H1 (cell line): ENCODE measurements around the gene DPF3. TPM values are rescaled to one million over a fixed set of nuclear protein-coding genes. Genes with fewer than 3 reads are reported as not detected.

Experiments used
- CTCF ChIA-PET: fragments of 300-600 bp; sonication (Branson Sonifier 250); formaldehyde crosslinking; loops from one replicate; lab custom pipeline; 2021; ENCODE audit not compliant: partially characterized antibody; lab: Charles Lee
- POLR2A ChIA-PET: fragments of 300-600 bp; sonication (Branson Sonifier 250); formaldehyde crosslinking; loops from one replicate; lab custom pipeline; 2021; ENCODE audit warnings: inconsistent platforms; ENCODE audit not compliant: partially characterized antibody; lab: Charles Lee
- DNase-seq, 2 experiments: peaks; one replicate each; pipeline versions ENCODE4 v3.0.0 to v3.0.0-alpha.2; 2010 to 2022; ENCODE audit warnings: low spot score in 2 of 2, low read depth in 1 of 2, mixed read lengths in 1 of 2
- FAIRE-seq: peaks from 2 replicates; lab custom pipeline; 2011; peaks lifted over from hg19 to GRCh38; lab: Jason Lieb, UNC
- H2AFZ ChIP-seq: 2 replicates; pipeline ENCODE4 v1.8.1; 2012; ENCODE audit warnings: low read length, inconsistent platforms
- H2AK5ac ChIP-seq: 2 replicates; pipeline ENCODE4 v1.6.1; 2013; ENCODE audit warnings: low read depth, low read length
- H2BK120ac ChIP-seq: replicated peaks from 2 replicates; pipeline ENCODE3; 2013; ENCODE audit warnings: low read depth, low read length, inconsistent platforms
- H2BK12ac ChIP-seq: 2 replicates; pipeline ENCODE4 v1.6.1; 2013; ENCODE audit warnings: low read depth, low read length
- H2BK15ac ChIP-seq: 2 replicates; pipeline ENCODE4 v1.6.1; 2013; ENCODE audit warnings: low read length
- H2BK20ac ChIP-seq: 2 replicates; pipeline ENCODE4 v1.6.1; 2013; ENCODE audit warnings: low read length
- H2BK5ac ChIP-seq: 2 replicates; pipeline ENCODE4 v1.6.1; 2013; ENCODE audit warnings: low read depth, low read length
- H3K14ac ChIP-seq: 2 replicates; pipeline ENCODE4 v1.6.1; 2013; ENCODE audit warnings: inconsistent platforms; ENCODE audit not compliant: insufficient read length
- H3K18ac ChIP-seq: 2 replicates; pipeline ENCODE4 v1.6.1; 2013; ENCODE audit warnings: low read length; ENCODE audit errors: extremely low read depth
- H3K23ac ChIP-seq: 2 replicates; pipeline ENCODE4 v1.6.1; 2013; ENCODE audit warnings: inconsistent platforms; ENCODE audit not compliant: insufficient read length
- H3K23me2 ChIP-seq: 2 replicates; pipeline ENCODE4 v1.6.1; 2013; ENCODE audit warnings: low read depth, low read length
- H3K27ac ChIP-seq: 2 replicates; pipeline ENCODE4 v1.6.1; 2011; ENCODE audit warnings: low read depth, low read length, inconsistent platforms
- H3K27me3 ChIP-seq, 4 experiments: replicated peaks in 1 of 4; 1 replicate in 1 of 4; 2 replicates in 3 of 4; pipeline versions ENCODE4 v1.6.1 to v1.8.1; 2011 to 2013; ENCODE audit warnings: low read length in 3 of 4, mild to moderate bottlenecking in 3 of 4, inconsistent platforms in 2 of 4, mixed read lengths in 2 of 4, moderate library complexity in 1 of 4; ENCODE audit not compliant: control insufficient read depth in 3 of 4, insufficient read depth in 3 of 4; ENCODE audit errors: extremely low read depth in 1 of 4
- H3K36me3 ChIP-seq, 4 experiments: 2 replicates each; pipeline versions ENCODE4 v1.6.1 to v1.8.1; 2011 to 2013; ENCODE audit warnings: mild to moderate bottlenecking in 4 of 4, low read length in 3 of 4, moderate library complexity in 2 of 4, control low read depth in 1 of 4, inconsistent platforms in 1 of 4; ENCODE audit not compliant: insufficient read depth in 4 of 4, control insufficient read depth in 2 of 4
- H3K4ac ChIP-seq: replicated peaks from 2 replicates; pipeline ENCODE3; 2013; ENCODE audit warnings: low read length, low read depth, mixed read lengths, inconsistent platforms; ENCODE audit not compliant: insufficient read length
- H3K4me1 ChIP-seq, 4 experiments: replicated peaks in 1 of 4; 1 replicate in 1 of 4; 2 replicates in 3 of 4; pipeline versions ENCODE4 v1.6.1 to v1.8.1; 2011 to 2013; ENCODE audit warnings: low read length in 3 of 4, inconsistent platforms in 2 of 4, mixed read lengths in 1 of 4; ENCODE audit not compliant: insufficient read depth in 4 of 4, control insufficient read depth in 3 of 4
- H3K4me2 ChIP-seq, 2 experiments: 2 replicates each; pipeline versions ENCODE4 v1.6.1 to v1.8.1; 2011 to 2013; ENCODE audit warnings: low read depth in 2 of 2, low read length in 2 of 2, control low read depth in 1 of 2, inconsistent platforms in 1 of 2, mild to moderate bottlenecking in 1 of 2; ENCODE audit not compliant: insufficient read depth in 1 of 2
- H3K4me3 ChIP-seq, 4 experiments: fragments of 200-600, 300-600 bp in 1 of 4; sonication (generic), shearing (Covaris generic), sonication (Bioruptor Twin) in 1 of 4; 2 replicates each; pipeline versions ENCODE4 v1.5.1 to v1.8.1; 2011 to 2016; ENCODE audit warnings: low read length in 4 of 4, low read depth in 3 of 4, control low read depth in 2 of 4, inconsistent platforms in 2 of 4, mild to moderate bottlenecking in 2 of 4, mixed read lengths in 1 of 4, moderate library complexity in 1 of 4; ENCODE audit not compliant: insufficient read depth in 2 of 4; ENCODE audit errors: extremely low read depth in 1 of 4
- H3K56ac ChIP-seq: replicated peaks from 2 replicates; pipeline ENCODE3; 2013; ENCODE audit warnings: low read depth, mild to moderate bottlenecking, mixed read lengths, low read length, inconsistent platforms; ENCODE audit not compliant: insufficient read length
- H3K79me1 ChIP-seq: 2 replicates; pipeline ENCODE4 v1.6.1; 2013; ENCODE audit warnings: low read depth, low read length, control low read depth
- H3K79me2 ChIP-seq, 2 experiments: 2 replicates each; pipeline versions ENCODE4 v1.6.1 to v1.8.1; 2012 to 2013; ENCODE audit warnings: low read length in 2 of 2, mild to moderate bottlenecking in 2 of 2, inconsistent platforms in 1 of 2; ENCODE audit not compliant: insufficient read depth in 2 of 2, control insufficient read depth in 1 of 2
- H3K9ac ChIP-seq, 4 experiments: replicated peaks in 1 of 4; 1 replicate in 1 of 4; 2 replicates in 3 of 4; pipeline versions ENCODE4 v1.6.1 to v1.8.1; 2011 to 2013; ENCODE audit warnings: low read depth in 3 of 4, low read length in 3 of 4, control low read depth in 2 of 4, mild to moderate bottlenecking in 2 of 4, moderate library complexity in 2 of 4, inconsistent platforms in 1 of 4; ENCODE audit errors: extremely low read depth in 1 of 4
- H3K9me3 ChIP-seq, 2 experiments: 2 replicates each; pipeline versions ENCODE4 v1.6.1 to v1.8.1; 2012 to 2013; ENCODE audit warnings: mild to moderate bottlenecking in 2 of 2, moderate library complexity in 2 of 2, control low read depth in 1 of 2, inconsistent platforms in 1 of 2, low read depth in 1 of 2, low read length in 1 of 2, mixed read lengths in 1 of 2; ENCODE audit not compliant: insufficient read depth in 2 of 2
- H4K20me1 ChIP-seq, 2 experiments: replicated peaks in 1 of 2; 2 replicates each; pipeline versions ENCODE3 to v1.8.1; 2011 to 2013; ENCODE audit warnings: inconsistent platforms in 2 of 2, low read length in 2 of 2, mild to moderate bottlenecking in 1 of 2; ENCODE audit not compliant: insufficient read depth in 2 of 2, control insufficient read depth in 1 of 2
- H4K5ac ChIP-seq: 2 replicates; pipeline ENCODE4 v1.6.1; 2013; ENCODE audit warnings: low read length, low read depth, mixed read lengths, inconsistent platforms; ENCODE audit not compliant: insufficient read length
- H4K8ac ChIP-seq: 2 replicates; pipeline ENCODE4 v1.8.0; 2013; ENCODE audit warnings: mild to moderate bottlenecking, moderate library complexity, low read length, inconsistent platforms; ENCODE audit not compliant: insufficient read depth; ENCODE audit errors: extremely low read depth
- H4K91ac ChIP-seq: replicated peaks from 2 replicates; pipeline ENCODE3; 2013; ENCODE audit warnings: low read length, mixed read lengths, inconsistent platforms; ENCODE audit not compliant: insufficient read length
- CEBPB ChIP-seq: IDR thresholded peaks from 2 replicates; pipeline ENCODE4 v1.6.1; 2012; ENCODE audit warnings: low read depth, low read length
- HDAC2 ChIP-seq, 2 experiments: fragments of 300-600 bp in 1 of 2; sonication (generic) in 1 of 2; IDR thresholded peaks; 2 replicates each; pipeline ENCODE4 v1.6.1; 2011 to 2012; ENCODE audit warnings: low read depth in 2 of 2, low read length in 2 of 2, mild to moderate bottlenecking in 2 of 2, moderate library complexity in 2 of 2, borderline replicate concordance in 1 of 2, inconsistent platforms in 1 of 2
- RFX5 ChIP-seq: IDR thresholded peaks from 2 replicates; pipeline ENCODE4 v1.6.1; 2011; ENCODE audit warnings: low read depth, low read length, improper control_type of control experiment, borderline replicate concordance
- RXRA ChIP-seq: IDR thresholded peaks from 2 replicates; pipeline ENCODE4 v1.6.1; 2011; ENCODE audit warnings: low read depth, mild to moderate bottlenecking, low read length, moderate library complexity; ENCODE audit not compliant: insufficient read depth
- SAP30 ChIP-seq: fragments of 300-600 bp; sonication (generic); IDR thresholded peaks from 2 replicates; pipeline ENCODE4 v1.7.1; 2012; ENCODE audit warnings: low read length, moderate library complexity, mild to moderate bottlenecking, inconsistent platforms; ENCODE audit not compliant: insufficient read depth, insufficient replicate concordance
- TCF12 ChIP-seq: IDR thresholded peaks from 2 replicates; pipeline ENCODE4 v1.6.1; 2011; ENCODE audit warnings: low read depth, mild to moderate bottlenecking, low read length
- TEAD4 ChIP-seq: IDR thresholded peaks from 2 replicates; pipeline ENCODE4 v1.6.1; 2012; ENCODE audit warnings: low read depth, low read length, inconsistent platforms, mixed read lengths
- WGBS, 2 experiments: shearing (Covaris generic) in 1 of 2; methylation state at CpG; one replicate each; pipeline versions ENCODE4 v1.1.6 to v1.1.7; 2013 to 2015; ENCODE audit warnings: low lambda C conversion rate in 2 of 2, mixed read lengths in 2 of 2, inconsistent platforms in 1 of 2, low coverage in 1 of 2, missing lambda C conversion rate in 1 of 2; ENCODE audit not compliant: insufficient replicate concordance in 2 of 2, insufficient coverage in 1 of 2, insufficient read length in 1 of 2; ENCODE audit errors: extremely low coverage in 1 of 2, missing lambda C conversion rate in 1 of 2; 5-methylcytosine and 5-hydroxymethylcytosine counted together
- polyA plus RNA-seq, 7 experiments: library from polyadenylated mRNA; depleted of rRNA in 3 of 7; stranded (reverse) in 5 of 7; unstranded in 2 of 7; fragments of >200 nt in 5 of 7; fragments of 200-250 nt in 2 of 7; gene quantifications; 1 replicate in 5 of 7; 2 replicates in 1 of 7; 4 replicates in 1 of 7; pipeline versions ENCODE4 v1.2.1 to v1.2.3, GENCODE V29; 2011 to 2013; ENCODE audit warnings: missing spikeins in 2 of 7, mixed read lengths in 2 of 7
- total RNA-seq: library from RNA; stranded (reverse); fragmentation: NEBNext Ultra II Directional; extraction: Animal tissue kit (Norgen Biotek cat#: 25700); gene quantifications from 2 replicates; pipeline ENCODE4 v1.2.1, GENCODE V29; 2021

DPF3 gene
- total and polyA plus RNA-seq, 2 of the 8 experiments (the other 6 are each of a cell fraction or from before 2014, with no cell fraction given) = 0.19 TPM; not detected in 1

DNA sequence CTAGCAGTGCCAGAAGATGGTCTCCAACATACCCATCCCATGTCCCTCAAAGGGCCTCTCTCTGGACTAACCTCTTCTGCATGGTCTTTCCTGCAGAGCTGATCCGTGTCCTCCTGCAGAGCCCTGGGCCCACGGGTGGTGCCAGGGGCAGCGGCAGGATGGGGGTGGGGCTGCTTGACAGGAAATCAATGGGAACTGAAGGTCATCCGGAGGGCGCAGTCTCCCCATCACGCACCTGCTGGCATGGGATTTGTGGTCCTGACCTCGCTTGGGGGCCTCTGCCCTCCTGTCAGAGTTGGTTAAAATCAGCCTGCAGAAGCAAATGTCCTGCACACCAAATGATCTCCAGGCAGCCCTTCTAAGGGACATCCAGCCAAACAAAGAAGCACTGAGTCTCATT is 110.2 kb downstream of the DPF3 start:
- H3K79me1 ChIP-seq = no peaks in the 10 kb centered on the region
- no peak overlapping the region for H3K27ac ChIP-seq
- FAIRE-seq = no peak
- TF ChIP-seq HDAC2 (IDR thresholded peaks at IDR 0.05; ENCODE audit: borderline replicate concordance in 1 of 2, low read depth in 2 of 2, low read length in 2 of 2) = no peak
- TF ChIP-seq SAP30 = no peak
- no peak for TF ChIP-seq CEBPB
- no peak for TF ChIP-seq TEAD4
- TF ChIP-seq TCF12 = no peak
- TF ChIP-seq RXRA = no peak
- TF ChIP-seq RFX5 = no peak

More for the DNA sequence above, 110.2 kb downstream of the DPF3 start:
- no peaks in the 10 kb centered on the region; a peak in 1 of 7 replicates for H3K4me1 ChIP-seq
- H2BK20ac ChIP-seq = no peak overlapping the region
- WGBS, 2 experiments = 96% methylated on average over 7 of the region's 7 CpGs; no CpG with 5 or more reads in 1 of the 2 experiments
- no peak overlapping the region for H4K8ac ChIP-seq
- H4K20me1 ChIP-seq = no peaks in the 10 kb centered on the region
- H2AK5ac ChIP-seq = no peak overlapping the region
- H4K91ac ChIP-seq = no peak overlapping the region
- no peak overlapping the region for H3K56ac ChIP-seq
- no peak overlapping the region for H2BK12ac ChIP-seq
- no peaks in the 10 kb centered on the region for H3K27me3 ChIP-seq
- H3K4me2 ChIP-seq = no peak overlapping the region
- POLR2A ChIA-PET = no interaction called here
- no peaks in the 10 kb centered on the region for H3K9me3 ChIP-seq
- no peak overlapping the region for H2BK15ac ChIP-seq
- H3K14ac ChIP-seq = no peak overlapping the region
- H4K5ac ChIP-seq = no peak overlapping the region
- no peaks in the 10 kb centered on the region for H3K36me3 ChIP-seq
- no peak overlapping the region for H2AFZ ChIP-seq
- no peak overlapping the region for H3K9ac ChIP-seq
- DNase-seq = peak in 1 of 2 experiments; percentile 26
- no peak overlapping the region for H3K23ac ChIP-seq
- H2BK120ac ChIP-seq = no peak overlapping the region
- H3K23me2 ChIP-seq = no peaks in the 10 kb centered on the region
- no peak overlapping the region for H2BK5ac ChIP-seq
- CTCF ChIA-PET = no interaction called here
- H3K18ac ChIP-seq = no peak overlapping the region
- no peak overlapping the region for H3K4ac ChIP-seq
- no peaks in the 10 kb centered on the region for H3K79me2 ChIP-seq
- H3K4me3 ChIP-seq = no peak overlapping the region
